Measurements from ENCODE around the gene ANKRD17.

GRCh38 chr4:73161527-73162185 lies 96.9 kb downstream of the ANKRD17 start:
- TF ChIP-seq POLR2A (IDR thresholded peaks at IDR 0.05) (no peak), POLR2AphosphoS5 (IDR thresholded peaks at IDR 0.05) (no peak), EP300 (IDR thresholded peaks at IDR 0.05) (no peak)
- TF ChIP-seq, protein P1, sequence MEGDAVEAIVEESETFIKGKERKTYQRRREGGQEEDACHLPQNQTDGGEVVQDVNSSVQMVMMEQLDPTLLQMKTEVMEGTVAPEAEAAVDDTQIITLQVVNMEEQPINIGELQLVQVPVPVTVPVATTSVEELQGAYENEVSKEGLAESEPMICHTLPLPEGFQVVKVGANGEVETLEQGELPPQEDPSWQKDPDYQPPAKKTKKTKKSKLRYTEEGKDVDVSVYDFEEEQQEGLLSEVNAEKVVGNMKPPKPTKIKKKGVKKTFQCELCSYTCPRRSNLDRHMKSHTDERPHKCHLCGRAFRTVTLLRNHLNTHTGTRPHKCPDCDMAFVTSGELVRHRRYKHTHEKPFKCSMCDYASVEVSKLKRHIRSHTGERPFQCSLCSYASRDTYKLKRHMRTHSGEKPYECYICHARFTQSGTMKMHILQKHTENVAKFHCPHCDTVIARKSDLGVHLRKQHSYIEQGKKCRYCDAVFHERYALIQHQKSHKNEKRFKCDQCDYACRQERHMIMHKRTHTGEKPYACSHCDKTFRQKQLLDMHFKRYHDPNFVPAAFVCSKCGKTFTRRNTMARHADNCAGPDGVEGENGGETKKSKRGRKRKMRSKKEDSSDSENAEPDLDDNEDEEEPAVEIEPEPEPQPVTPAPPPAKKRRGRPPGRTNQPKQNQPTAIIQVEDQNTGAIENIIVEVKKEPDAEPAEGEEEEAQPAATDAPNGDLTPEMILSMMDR (IDR thresholded peaks at IDR 0.05): no peak

Data from sigmoid colon (tissue), 4 donors.